NCI-H82 (cell line): ENCODE data around the gene LCE2B.

Experiments
- DNase-seq: peaks from one replicate; lab custom pipeline; 2025; lab: John Stamatoyannopoulos, UW

The LCE2B gene

DNA sequence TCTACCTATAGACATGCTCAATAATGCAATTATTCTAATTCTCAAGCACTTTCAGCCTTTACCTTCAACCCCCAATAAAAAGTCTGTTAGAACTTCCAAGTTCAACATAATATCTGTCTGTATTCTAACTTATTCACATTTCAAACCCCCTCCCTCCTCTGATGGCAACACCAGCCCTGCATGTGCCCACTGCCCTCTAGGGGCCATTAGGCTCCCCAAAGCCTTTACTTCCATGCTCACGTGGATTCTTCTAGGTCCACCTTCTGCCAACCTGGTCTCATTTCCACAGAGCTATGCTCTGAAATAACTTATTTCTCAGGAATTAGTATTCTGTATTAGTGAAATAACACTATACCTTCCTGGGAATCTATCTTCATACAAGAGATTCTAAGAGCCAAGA lies 49.7 kb downstream of the LCE2B start:
- peak; percentile 18 for DNase-seq
